Activated CD8-positive, alpha-beta memory T cell treated with anti-CD3 and anti-CD28 coated beads, Interleukin-2, amount 50 U/mL, for 48 hours (primary cell): Measurements from ENCODE around the gene ANKS1B.
"Not testable (repeated sequence)": the region's sequence is repeated elsewhere in the genome, so short reads cannot be mapped to it uniquely, and the experiment has no call there.

Experiments used
- DNase-seq: peaks from one replicate; pipeline ENCODE4 v3.0.0-alpha.2; 2020

Gene ANKS1B

GRCh38 chr12:98837134-98837752 is 1147.5 kb downstream of the ANKS1B start:
- not testable (repeated sequence) for DNase-seq

GRCh38 chr12:98830657-98831056 is 1154.1 kb downstream of the ANKS1B start:
- no peak for DNase-seq

- DNase-seq = no peak
Measured at GRCh38 chr12:98828802-98829600, 1155.7 kb downstream of the ANKS1B start.

GRCh38 chr12:98823012-98823411 is 1161.7 kb downstream of the ANKS1B start:
- no peak for DNase-seq

- no peak for DNase-seq
Measured at GRCh38 chr12:98821866-98822265, 1162.9 kb downstream of the ANKS1B start.

GRCh38 chr12:98821232-98821631 is 1163.5 kb downstream of the ANKS1B start:
- no peak for DNase-seq

GRCh38 chr12:98819821-98820404 is 1164.8 kb downstream of the ANKS1B start:
- no peak for DNase-seq

GRCh38 chr12:98819071-98819470 is 1165.7 kb downstream of the ANKS1B start:
- no peak for DNase-seq

GRCh38 chr12:98818239-98818638 is 1166.5 kb downstream of the ANKS1B start:
- no peak for DNase-seq

- no peak for DNase-seq
Measured at GRCh38 chr12:98817742-98818141, 1167.0 kb downstream of the ANKS1B start.

GRCh38 chr12:98816720-98817119 is 1168.0 kb downstream of the ANKS1B start:
- no peak for DNase-seq

GRCh38 chr12:98814254-98814653 is 1170.5 kb downstream of the ANKS1B start:
- DNase-seq = no peak

GRCh38 chr12:98812225-98812624 is 1172.5 kb downstream of the ANKS1B start:
- DNase-seq = no peak

- no peak for DNase-seq
Measured at GRCh38 chr12:98808243-98808875, 1176.4 kb downstream of the ANKS1B start.

GRCh38 chr12:98807187-98807586 is 1177.5 kb downstream of the ANKS1B start:
- DNase-seq = no peak

GRCh38 chr12:98803468-98804209 is 1181.1 kb downstream of the ANKS1B start:
- no peak for DNase-seq

GRCh38 chr12:98799822-98800221 is 1184.9 kb downstream of the ANKS1B start:
- DNase-seq = no peak

- DNase-seq = no peak
Measured at GRCh38 chr12:98799146-98799810, 1185.5 kb downstream of the ANKS1B start.

- no peak for DNase-seq
Measured at GRCh38 chr12:98797200-98797599, 1187.5 kb downstream of the ANKS1B start.

GRCh38 chr12:98796745-98797144 is 1188.0 kb downstream of the ANKS1B start:
- no peak for DNase-seq

GRCh38 chr12:98793121-98793520 is 1191.6 kb downstream of the ANKS1B start:
- no peak for DNase-seq

GRCh38 chr12:98791406-98791805 is 1193.3 kb downstream of the ANKS1B start:
- DNase-seq = no peak
